ENCODE results near the gene SHANK2.

Gene SHANK2

GRCh38 chr11:71203681-71204080 lies 48.7 kb downstream of the SHANK2 start:
- TF ChIP-seq YY1 (IDR thresholded peaks at IDR 0.05; ENCODE audit: insufficient read depth, insufficient read length) = no peak
- no peak for TF ChIP-seq ZNF274 (IDR thresholded peaks at IDR 0.05; ENCODE audit: low read depth, low read length)
- TF ChIP-seq SUZ12 (IDR thresholded peaks at IDR 0.05; ENCODE audit: extremely low read depth, insufficient read depth, insufficient read length) = no peak
- H3K9me3 ChIP-seq (ENCODE audit: insufficient read depth, low read length) = peaks cover 4% of the 10 kb centered on the region; the same call in 1 of the 2 replicates
- no peak overlapping the region for H3K9ac ChIP-seq (ENCODE audit: insufficient read length, low read depth)
- peaks cover 6% of the 10 kb centered on the region for H3K4me1 ChIP-seq (ENCODE audit: insufficient read depth, insufficient read length)
- no peaks in the 10 kb centered on the region for H3K36me3 ChIP-seq (ENCODE audit: insufficient read depth, insufficient read length, low read length)
- DNase-seq (ENCODE audit: low read depth, low spot score) = no peak
- H3K27me3 ChIP-seq (ENCODE audit: insufficient read depth, insufficient read length) = no peaks in the 10 kb centered on the region
- no peak overlapping the region for H3K4me3 ChIP-seq (ENCODE audit: insufficient read length, low read depth)

- Histone ChIP-seq H3K9ac (ENCODE audit: insufficient read length, low read depth) (no peak overlapping the region), H3K4me1 (ENCODE audit: insufficient read depth, insufficient read length) (peaks cover 6% of the 10 kb centered on the region), H3K36me3 (ENCODE audit: insufficient read depth, insufficient read length, low read length) (no peaks in the 10 kb centered on the region), H3K9me3 (ENCODE audit: insufficient read depth, low read length) (no peaks in the 10 kb centered on the region), H3K4me3 (ENCODE audit: insufficient read length, low read depth) (no peak overlapping the region), H3K27me3 (ENCODE audit: insufficient read depth, insufficient read length) (no peaks in the 10 kb centered on the region)
- TF ChIP-seq SUZ12 (IDR thresholded peaks at IDR 0.05; ENCODE audit: extremely low read depth, insufficient read depth, insufficient read length) (no peak), ZNF274 (IDR thresholded peaks at IDR 0.05; ENCODE audit: low read depth, low read length) (no peak), YY1 (IDR thresholded peaks at IDR 0.05; ENCODE audit: insufficient read depth, insufficient read length) (no peak)
- DNase-seq (ENCODE audit: low read depth, low spot score) = no peak
Measured at GRCh38 chr11:71202966-71203365, 49.4 kb downstream of the SHANK2 start.

- Histone ChIP-seq H3K27me3 (ENCODE audit: insufficient read depth, insufficient read length) (no peaks in the 10 kb centered on the region), H3K36me3 (ENCODE audit: insufficient read depth, insufficient read length, low read length) (no peaks in the 10 kb centered on the region), H3K9ac (ENCODE audit: insufficient read length, low read depth) (no peak overlapping the region), H3K4me1 (ENCODE audit: insufficient read depth, insufficient read length) (peaks cover 6% of the 10 kb centered on the region), H3K4me3 (ENCODE audit: insufficient read length, low read depth) (no peak overlapping the region), H3K9me3 (ENCODE audit: insufficient read depth, low read length) (no peaks in the 10 kb centered on the region)
- no peak for DNase-seq (ENCODE audit: low read depth, low spot score)
- TF ChIP-seq ZNF274 (IDR thresholded peaks at IDR 0.05; ENCODE audit: low read depth, low read length) = no peak
- TF ChIP-seq YY1 (IDR thresholded peaks at IDR 0.05; ENCODE audit: insufficient read depth, insufficient read length) = no peak
- TF ChIP-seq SUZ12 (IDR thresholded peaks at IDR 0.05; ENCODE audit: extremely low read depth, insufficient read depth, insufficient read length) = no peak
Measured at GRCh38 chr11:71202598-71202944, 49.8 kb downstream of the SHANK2 start.
